CD8-positive, alpha-beta memory T cell (primary cell): ENCODE data around the gene NKTR. TPM values are rescaled to one million over a fixed set of nuclear protein-coding genes. Genes with fewer than 3 reads are reported as not detected.

Experiments
- CTCF ChIA-PET: fragments of 350-600 bp; sonication (Branson Sonifier 250); formaldehyde crosslinking; loops from one replicate; lab custom pipeline; 2021; ENCODE audit warnings: antibody characterized with exemption; lab: Charles Lee
- POLR2A ChIA-PET: fragments of 350-600 bp; sonication (Branson Sonifier 250); formaldehyde crosslinking; loops from one replicate; lab custom pipeline; 2021; ENCODE audit warnings: antibody characterized with exemption; lab: Charles Lee
- DNase-seq, 5 donors: peaks; one replicate each; pipeline versions ENCODE4 v3.0.0 to v3.0.0-alpha.2; 2020 to 2022; ENCODE audit warnings: mixed read lengths in 1 of 5
- H3K27ac ChIP-seq: one replicate; pipeline ENCODE4 v1.7.0; 2013; ENCODE audit warnings: low read depth, mild to moderate bottlenecking, low read length, moderate library complexity
- H3K27me3 ChIP-seq: 2 replicates; pipeline ENCODE4 v1.7.0; 2013; ENCODE audit warnings: low read length, mild to moderate bottlenecking; ENCODE audit not compliant: insufficient read depth, poor library complexity, severe bottlenecking
- H3K36me3 ChIP-seq: 2 replicates; pipeline ENCODE4 v1.7.0; 2013; ENCODE audit warnings: mild to moderate bottlenecking, low read length, moderate library complexity; ENCODE audit not compliant: insufficient read depth
- H3K4me1 ChIP-seq: 2 replicates; pipeline ENCODE4 v1.7.0; 2013; ENCODE audit warnings: mild to moderate bottlenecking, low read length, moderate library complexity; ENCODE audit not compliant: insufficient read depth
- H3K4me3 ChIP-seq: 2 replicates; pipeline ENCODE4 v1.7.0; 2013; ENCODE audit warnings: mild to moderate bottlenecking, low read length
- H3K9me3 ChIP-seq: 2 replicates; pipeline ENCODE4 v1.7.0; 2013; ENCODE audit warnings: mild to moderate bottlenecking, low read length
- H3K27ac Mint-ChIP-seq, 8 donors: one replicate each; pipeline ENCODE4 v1.8.0; 2020 to 2021; ENCODE audit warnings: mixed read lengths in 8 of 8, mild to moderate bottlenecking in 6 of 8, inconsistent platforms in 3 of 8, moderate library complexity in 3 of 8
- H3K27me3 Mint-ChIP-seq, 2 donors: one replicate each; pipeline ENCODE4 v1.8.0; 2020 to 2021; ENCODE audit warnings: mixed read lengths in 2 of 2, mild to moderate bottlenecking in 1 of 2, moderate library complexity in 1 of 2
- H3K36me3 Mint-ChIP-seq, 3 donors: one replicate each; pipeline ENCODE4 v1.8.0; 2020 to 2021; ENCODE audit warnings: mixed read lengths in 3 of 3, inconsistent platforms in 1 of 3, mild to moderate bottlenecking in 1 of 3
- H3K4me1 Mint-ChIP-seq, 3 donors: one replicate each; pipeline ENCODE4 v1.8.0; 2020 to 2021; ENCODE audit warnings: mixed read lengths in 3 of 3, inconsistent platforms in 1 of 3, mild to moderate bottlenecking in 1 of 3
- H3K4me3 Mint-ChIP-seq, 7 donors: one replicate each; pipeline ENCODE4 v1.8.0; 2020 to 2021; ENCODE audit warnings: mixed read lengths in 7 of 7, mild to moderate bottlenecking in 6 of 7, moderate library complexity in 4 of 7, inconsistent platforms in 2 of 7
- H3K9me3 Mint-ChIP-seq, 5 donors: one replicate each; pipeline ENCODE4 v1.8.0; 2020 to 2022; ENCODE audit warnings: mixed read lengths in 5 of 5, mild to moderate bottlenecking in 3 of 5, moderate library complexity in 2 of 5, inconsistent platforms in 1 of 5
- polyA plus RNA-seq: library from polyadenylated mRNA; unstranded; fragments of 300-500 nt; fragmentation: Illumina TruSeq; gene quantifications from one replicate; pipeline ENCODE4 v1.2.3, GENCODE V29; 2021
- total RNA-seq, 2 experiments: library from RNA; stranded (reverse); gene quantifications; one replicate each; pipeline ENCODE4 v1.2.3, GENCODE V29; 2021

The NKTR gene
- total and polyA plus RNA-seq, 3 experiments from 2014 or later, result 15.8 to 58.2 (median 54.1) TPM

- Mint-ChIP-seq H3K4me1 (no peaks in the 10 kb centered on the region), H3K36me3 (no peaks in the 10 kb centered on the region), H3K27me3 (peaks cover 5 to 7% of the 10 kb centered on the region in 2 donors), H3K27ac (peak overlapping the region in 1 of 8 donors; percentile 75), H3K9me3 (no peaks in the 10 kb centered on the region), H3K4me3 (no peak overlapping the region)
- Histone ChIP-seq H3K4me1 (no peaks in the 10 kb centered on the region), H3K27ac (no peak overlapping the region), H3K9me3 (no peaks in the 10 kb centered on the region), H3K4me3 (no peak overlapping the region), H3K27me3 (no peaks in the 10 kb centered on the region), H3K36me3 (no peaks in the 10 kb centered on the region)
- ChIA-PET POLR2A (no interaction called here), CTCF (no interaction called here)
- no peak for DNase-seq
These were observed 92.4 kb downstream of the NKTR start for GRCh38 chr3:42692667-42693529.

GRCh38 chr3:42693530-42693930 is 93.0 kb downstream of the NKTR start:
- Histone ChIP-seq H3K9me3 (no peaks in the 10 kb centered on the region), H3K27me3 (no peaks in the 10 kb centered on the region), H3K4me3 (no peak overlapping the region), H3K27ac (no peak overlapping the region), H3K4me1 (no peaks in the 10 kb centered on the region), H3K36me3 (no peaks in the 10 kb centered on the region)
- Mint-ChIP-seq H3K27ac (no peak overlapping the region), H3K4me3 (no peak overlapping the region), H3K4me1 (peaks cover 2% of the 10 kb centered on the region in 3 donors), H3K36me3 (no peaks in the 10 kb centered on the region), H3K27me3 (peaks cover 7 to 8% of the 10 kb centered on the region in 2 donors), H3K9me3 (no peaks in the 10 kb centered on the region)
- no peak for DNase-seq
- POLR2A ChIA-PET, result no interaction called here
- CTCF ChIA-PET, result no interaction called here

GRCh38 chr3:42694366-42694765 is 93.9 kb downstream of the NKTR start:
- Mint-ChIP-seq H3K27me3 (peaks cover 5 to 8% of the 10 kb centered on the region in 2 donors), H3K9me3 (no peaks in the 10 kb centered on the region), H3K4me1 (peaks cover 7% of the 10 kb centered on the region in 3 donors), H3K36me3 (no peaks in the 10 kb centered on the region), H3K27ac (no peak overlapping the region), H3K4me3 (no peak overlapping the region)
- no peak for DNase-seq
- no peak overlapping the region for H3K27ac ChIP-seq
- H3K9me3 ChIP-seq, result no peaks in the 10 kb centered on the region
- CTCF ChIA-PET, result no interaction called here
- no peaks in the 10 kb centered on the region for H3K4me1 ChIP-seq
- H3K4me3 ChIP-seq, result no peak overlapping the region
- H3K36me3 ChIP-seq, result no peaks in the 10 kb centered on the region
- H3K27me3 ChIP-seq, result no peaks in the 10 kb centered on the region
- POLR2A ChIA-PET, result no interaction called here

DNA sequence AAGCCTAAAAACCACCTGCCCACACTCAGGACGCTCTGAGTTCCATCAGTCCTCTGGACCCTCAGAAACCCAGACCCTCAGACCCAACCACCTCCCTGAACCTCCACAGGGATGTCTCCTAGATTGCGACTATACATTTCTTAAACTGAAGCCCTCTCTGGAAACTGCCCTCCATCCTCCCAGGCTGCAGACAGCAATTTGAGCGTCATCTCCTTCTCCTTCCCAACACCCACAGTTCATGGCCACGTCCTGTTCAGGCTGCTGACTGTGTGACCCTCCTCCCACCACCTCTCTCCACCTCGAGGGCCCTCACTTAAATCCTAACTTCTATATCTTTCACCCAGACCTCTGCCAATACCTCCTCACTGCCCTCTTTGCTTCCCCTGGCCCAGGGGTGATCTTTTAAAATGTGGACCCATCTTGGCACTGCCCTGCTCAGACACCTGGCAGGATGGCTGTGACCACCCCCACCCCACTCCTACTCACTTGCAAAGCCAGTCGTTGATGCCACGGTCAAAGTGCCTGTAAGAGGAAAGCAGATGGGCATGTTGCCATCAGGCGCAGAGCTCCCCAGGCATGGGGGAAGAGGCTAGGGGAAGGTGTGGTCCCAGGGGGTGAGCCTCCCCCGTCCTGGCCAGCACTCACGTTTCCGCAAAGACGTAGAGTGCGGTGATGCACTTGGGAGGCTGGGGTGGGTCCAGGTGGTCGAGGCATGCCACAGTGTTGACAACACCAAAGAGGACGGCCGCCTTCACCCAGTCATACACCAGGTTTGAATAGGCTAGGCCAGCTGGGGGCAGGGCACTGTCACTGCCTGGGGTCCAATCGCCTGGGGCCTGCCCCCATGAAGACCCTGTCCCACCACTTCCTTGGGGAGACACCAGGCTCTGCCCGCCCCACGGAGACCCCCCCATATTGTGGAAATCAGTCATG is 96.1 kb downstream of the NKTR start:
- H3K4me1 Mint-ChIP-seq, result peaks cover 7 to 10% (median 7%) of the 10 kb centered on the region in 3 donors
- POLR2A ChIA-PET, result no interaction called here
- H3K36me3 Mint-ChIP-seq, result no peaks in the 10 kb centered on the region
- no peak for DNase-seq
- H3K27me3 Mint-ChIP-seq, result peaks cover 0 to 4% of the 10 kb centered on the region in 2 donors
- CTCF ChIA-PET, result no interaction called here
- Histone ChIP-seq H3K27ac (no peak overlapping the region), H3K9me3 (no peaks in the 10 kb centered on the region), H3K27me3 (no peaks in the 10 kb centered on the region), H3K36me3 (no peaks in the 10 kb centered on the region), H3K4me1 (no peaks in the 10 kb centered on the region), H3K4me3 (no peak overlapping the region)
- H3K4me3 Mint-ChIP-seq, result no peak overlapping the region
- no peaks in the 10 kb centered on the region for H3K9me3 Mint-ChIP-seq
- H3K27ac Mint-ChIP-seq, result no peak overlapping the region

GRCh38 chr3:42697289-42698051 is 97.0 kb downstream of the NKTR start:
- CTCF ChIA-PET, result no interaction called here
- H3K4me1 Mint-ChIP-seq, result peaks cover 7 to 10% (median 7%) of the 10 kb centered on the region in 3 donors
- H3K9me3 Mint-ChIP-seq, result no peaks in the 10 kb centered on the region
- Histone ChIP-seq H3K36me3 (no peaks in the 10 kb centered on the region), H3K27me3 (no peaks in the 10 kb centered on the region), H3K9me3 (no peaks in the 10 kb centered on the region), H3K4me1 (no peaks in the 10 kb centered on the region), H3K27ac (no peak overlapping the region), H3K4me3 (no peak overlapping the region)
- POLR2A ChIA-PET, result no interaction called here
- H3K36me3 Mint-ChIP-seq, result no peaks in the 10 kb centered on the region
- DNase-seq, result no peak
- peak overlapping the region in 1 of 7 donors; percentile 64 for H3K4me3 Mint-ChIP-seq
- H3K27ac Mint-ChIP-seq, result no peak overlapping the region
- H3K27me3 Mint-ChIP-seq, result peaks cover 0 to 4% of the 10 kb centered on the region in 2 donors

Other genes with a start within 250 kb of the NKTR start
- not detected for gene LYZL4, start 190.1 kb upstream of the NKTR start, total RNA-seq
- not detected for gene LYZL4, start 190.1 kb upstream of the NKTR start, polyA plus RNA-seq
- gene VIPR1, start 98.0 kb upstream of the NKTR start, total RNA-seq, result 1 to 10 TPM; 5.4 to 5.9 TPM
- gene VIPR1, start 98.0 kb upstream of the NKTR start, polyA plus RNA-seq, result 12.7 TPM
- 10 to 100 TPM; 52.6 to 53.6 TPM for gene SEC22C, start 18.7 kb upstream of the NKTR start, total RNA-seq
- gene SEC22C, start 18.7 kb upstream of the NKTR start, polyA plus RNA-seq, result 45.5 TPM
- gene SS18L2, start 9.8 kb upstream of the NKTR start, total RNA-seq, result 10 to 100 TPM; 80.4 to 80.7 TPM
- gene SS18L2, start 9.8 kb upstream of the NKTR start, polyA plus RNA-seq, result 159 TPM
- gene ZBTB47, start 53.0 kb downstream of the NKTR start, total RNA-seq, result under 1 TPM; 0.48 to 0.60 TPM
- not detected for gene ZBTB47, start 53.0 kb downstream of the NKTR start, polyA plus RNA-seq
- gene KLHL40, start 84.9 kb downstream of the NKTR start, total RNA-seq, result not detected
- gene KLHL40, start 84.9 kb downstream of the NKTR start, polyA plus RNA-seq, result not detected
- not detected for gene HHATL, start 102.1 kb downstream of the NKTR start, total RNA-seq
- gene HHATL, start 102.1 kb downstream of the NKTR start, polyA plus RNA-seq, result not detected
- under 1 TPM; 0.42 to 0.44 TPM for gene CCDC13, start 172.6 kb downstream of the NKTR start, total RNA-seq
- gene CCDC13, start 172.6 kb downstream of the NKTR start, polyA plus RNA-seq, result 0.33 TPM
- 10 to 100 TPM; 89.3 to 93.2 TPM for gene HIGD1A, start 203.8 kb downstream of the NKTR start, total RNA-seq
- 101 TPM for gene HIGD1A, start 203.8 kb downstream of the NKTR start, polyA plus RNA-seq
- under 1 TPM; 0.20 to 0.92 TPM for gene ACKR2, start 208.8 kb downstream of the NKTR start, total RNA-seq
- not detected for gene ACKR2, start 208.8 kb downstream of the NKTR start, polyA plus RNA-seq